ENCODE results near the gene ZNF526. TPM values are rescaled to one million over a fixed set of nuclear protein-coding genes. Genes with fewer than 3 reads are reported as not detected.
A peak's percentile ranks its signal among the peaks of the same experiment; 100 is the strongest.

The ZNF526 gene
- total and polyA plus RNA-seq, 2 experiments from 2014 or later = 4.9 to 8.6 TPM

GRCh38 chr19:42272989-42273406 is 52.9 kb downstream of the ZNF526 start:
- Histone ChIP-seq H3K36me3 (replicated peaks; ENCODE audit: insufficient read depth, low read depth) (no peaks in the 10 kb centered on the region), H2AFZ (no peak overlapping the region), H4K20me1 (ENCODE audit: insufficient read depth, poor library complexity, severe bottlenecking) (peaks cover 5% of the 10 kb centered on the region), H3K4me1 (ENCODE audit: insufficient read depth) (peaks cover 29% of the 10 kb centered on the region), H3K27me3 (no peaks in the 10 kb centered on the region), H3K4me3 (no peak overlapping the region), H3K27ac (no peak overlapping the region), H3K9me3 (ENCODE audit: low read depth) (no peaks in the 10 kb centered on the region), H3K79me2 (peaks cover 71% of the 10 kb centered on the region), H3K4me2 (no peak overlapping the region), H3K9me2 (replicated peaks; ENCODE audit: insufficient read depth) (no peaks in the 10 kb centered on the region)
- WGBS (ENCODE audit: low lambda C conversion rate, missing lambda C conversion rate) = over 99% methylated on average over 21 of the region's 23 CpGs
- no peak for TF ChIP-seq CTCF (IDR thresholded peaks at IDR 0.05; ENCODE audit: poor library complexity)
- no peak for TF ChIP-seq EZH2phosphoT487 (IDR thresholded peaks at IDR 0.05; ENCODE audit: low read depth, severe bottlenecking, unreplicated experiment)
- no peak for TF ChIP-seq EZH2 (IDR thresholded peaks at IDR 0.05; ENCODE audit: borderline replicate concordance)
- DNase-seq (ENCODE audit: low spot score) = no peak

DNA sequence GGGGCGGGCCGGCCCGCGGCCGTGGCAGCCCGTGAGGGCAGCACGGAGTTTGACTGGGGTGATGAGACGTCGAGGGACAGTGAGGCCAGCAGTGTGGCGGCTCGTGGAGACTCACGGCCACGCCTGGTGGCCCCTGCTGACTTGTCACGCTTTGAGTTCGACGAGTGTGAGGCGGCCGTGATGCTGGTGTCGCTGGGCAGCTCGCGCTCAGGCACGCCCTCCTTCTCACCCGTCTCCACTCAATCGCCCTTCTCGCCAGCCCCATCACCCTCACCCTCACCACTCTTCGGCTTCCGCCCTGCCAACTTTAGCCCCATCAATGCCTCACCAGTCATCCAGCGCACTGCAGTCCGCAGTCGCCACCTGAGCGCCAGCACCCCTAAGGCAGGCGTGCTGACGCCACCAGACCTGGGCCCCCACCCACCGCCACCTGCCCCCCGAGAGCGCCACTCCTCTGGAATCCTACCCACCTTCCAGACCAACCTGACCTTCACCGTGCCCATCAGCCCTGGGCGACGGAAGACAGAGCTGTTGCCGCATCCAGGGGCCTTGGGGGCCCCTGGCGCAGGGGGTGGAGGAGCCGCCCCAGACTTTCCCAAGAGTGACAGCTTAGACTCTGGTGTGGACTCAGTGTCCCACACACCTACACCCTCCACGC is 53.4 kb downstream of the ZNF526 start:
- no peaks in the 10 kb centered on the region for H3K9me3 ChIP-seq (ENCODE audit: low read depth)
- H3K36me3 ChIP-seq (replicated peaks; ENCODE audit: insufficient read depth, low read depth) = no peaks in the 10 kb centered on the region
- H4K20me1 ChIP-seq (ENCODE audit: insufficient read depth, poor library complexity, severe bottlenecking) = peaks cover 5% of the 10 kb centered on the region
- no peaks in the 10 kb centered on the region for H3K27me3 ChIP-seq
- no peak overlapping the region for H2AFZ ChIP-seq
- peaks cover 35% of the 10 kb centered on the region for H3K4me1 ChIP-seq (ENCODE audit: insufficient read depth)
- peak; percentile 6 for DNase-seq (ENCODE audit: low spot score)
- no peak overlapping the region for H3K27ac ChIP-seq
- no peaks in the 10 kb centered on the region for H3K9me2 ChIP-seq (replicated peaks; ENCODE audit: insufficient read depth)
- WGBS (ENCODE audit: low lambda C conversion rate, missing lambda C conversion rate) = 96% methylated on average over 38 of the region's 43 CpGs
- peaks cover 76% of the 10 kb centered on the region for H3K79me2 ChIP-seq
- TF ChIP-seq EZH2phosphoT487 (IDR thresholded peaks at IDR 0.05; ENCODE audit: low read depth, severe bottlenecking, unreplicated experiment) = no peak
- H3K4me3 ChIP-seq = no peak overlapping the region
- H3K4me2 ChIP-seq = no peak overlapping the region

DNA sequence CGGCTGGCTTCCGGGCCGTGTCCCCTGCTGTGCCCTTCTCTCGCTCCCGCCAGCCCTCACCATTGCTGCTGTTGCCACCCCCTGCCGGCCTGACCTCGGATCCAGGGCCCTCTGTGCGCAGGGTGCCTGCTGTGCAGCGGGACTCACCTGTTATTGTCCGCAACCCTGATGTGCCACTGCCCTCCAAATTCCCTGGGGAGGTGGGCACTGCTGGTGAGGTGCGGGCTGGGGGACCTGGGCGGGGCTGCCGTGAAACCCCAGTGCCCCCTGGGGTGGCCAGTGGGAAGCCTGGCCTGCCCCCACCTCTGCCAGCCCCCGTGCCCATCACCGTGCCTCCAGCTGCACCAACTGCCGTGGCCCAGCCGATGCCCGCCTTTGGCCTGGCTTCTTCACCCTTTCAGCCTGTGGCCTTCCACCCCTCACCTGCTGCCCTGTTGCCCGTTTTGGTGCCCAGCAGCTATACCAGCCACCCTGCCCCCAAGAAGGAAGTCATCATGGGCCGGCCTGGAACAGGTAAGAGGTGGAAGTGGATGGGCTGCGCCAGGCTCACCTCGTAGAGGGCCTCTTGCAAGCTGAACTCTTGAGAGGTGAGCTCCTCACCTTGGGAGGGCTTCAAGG is 54.1 kb downstream of the ZNF526 start:
- DNase-seq (ENCODE audit: low spot score) = peak; percentile 6
- no peak for TF ChIP-seq EZH2 (IDR thresholded peaks at IDR 0.05; ENCODE audit: borderline replicate concordance)
- no peak for TF ChIP-seq EZH2phosphoT487 (IDR thresholded peaks at IDR 0.05; ENCODE audit: low read depth, severe bottlenecking, unreplicated experiment)
- no peak for TF ChIP-seq CTCF (IDR thresholded peaks at IDR 0.05; ENCODE audit: poor library complexity)
- Histone ChIP-seq H3K27ac (no peak overlapping the region), H3K4me1 (ENCODE audit: insufficient read depth) (peaks cover 41% of the 10 kb centered on the region), H3K79me2 (peaks cover 83% of the 10 kb centered on the region), H2AFZ (no peak overlapping the region), H3K4me2 (no peak overlapping the region), H3K9me3 (ENCODE audit: low read depth) (no peaks in the 10 kb centered on the region), H4K20me1 (ENCODE audit: insufficient read depth, poor library complexity, severe bottlenecking) (peaks cover 5% of the 10 kb centered on the region), H3K27me3 (no peaks in the 10 kb centered on the region), H3K4me3 (no peak overlapping the region), H3K9me2 (replicated peaks; ENCODE audit: insufficient read depth) (no peaks in the 10 kb centered on the region), H3K36me3 (replicated peaks; ENCODE audit: insufficient read depth, low read depth) (no peaks in the 10 kb centered on the region)
- WGBS (ENCODE audit: low lambda C conversion rate, missing lambda C conversion rate) = 99% methylated on average over 20 of the region's 22 CpGs

GRCh38 chr19:42275103-42275502 is 55.0 kb downstream of the ZNF526 start:
- H3K27me3 ChIP-seq = no peaks in the 10 kb centered on the region
- H3K27ac ChIP-seq = no peak overlapping the region
- no peaks in the 10 kb centered on the region for H3K9me2 ChIP-seq (replicated peaks; ENCODE audit: insufficient read depth)
- H2AFZ ChIP-seq = no peak overlapping the region
- H3K4me3 ChIP-seq = no peak overlapping the region
- H3K4me2 ChIP-seq = no peak overlapping the region
- 94% methylated on average over 7 of the region's 7 CpGs for WGBS (ENCODE audit: low lambda C conversion rate, missing lambda C conversion rate)
- H3K36me3 ChIP-seq (replicated peaks; ENCODE audit: insufficient read depth, low read depth) = no peaks in the 10 kb centered on the region
- peaks cover 41% of the 10 kb centered on the region for H3K4me1 ChIP-seq (ENCODE audit: insufficient read depth)
- no peaks in the 10 kb centered on the region for H3K9me3 ChIP-seq (ENCODE audit: low read depth)
- peaks cover 76% of the 10 kb centered on the region for H3K79me2 ChIP-seq
- TF ChIP-seq CTCF (IDR thresholded peaks at IDR 0.05; ENCODE audit: poor library complexity) (no peak), EZH2 (IDR thresholded peaks at IDR 0.05; ENCODE audit: borderline replicate concordance) (no peak), EZH2phosphoT487 (IDR thresholded peaks at IDR 0.05; ENCODE audit: low read depth, severe bottlenecking, unreplicated experiment) (no peak)
- DNase-seq (ENCODE audit: low spot score) = peak; percentile 3
- H4K20me1 ChIP-seq (ENCODE audit: insufficient read depth, poor library complexity, severe bottlenecking) = peaks cover 5% of the 10 kb centered on the region

Data from hepatocyte (in vitro differentiated cells).